Breast epithelium (tissue), 4 donors: ENCODE data around the gene RHBG. TPM values are rescaled to one million over a fixed set of nuclear protein-coding genes. Genes with fewer than 3 reads are reported as not detected.

Experiments used
- DNase-seq, 2 donors: peaks; one replicate each; pipeline ENCODE4 v3.0.0-alpha.2; 2019; ENCODE audit warnings: low spot score in 2 of 2
- H3K27ac ChIP-seq, 2 donors: fragments of 200-600 bp; sonication (generic) in 1 of 2; one replicate each; pipeline ENCODE4 v1.5.1; 2016 to 2019; ENCODE audit warnings: mild to moderate bottlenecking in 1 of 2
- H3K27me3 ChIP-seq, 2 donors: fragments of 200-600 bp; sonication (generic) in 1 of 2; one replicate each; pipeline versions ENCODE4 v1.5.1 to v1.6.0; 2017 to 2019; ENCODE audit warnings: control low read depth in 1 of 2, mild to moderate bottlenecking in 1 of 2
- H3K36me3 ChIP-seq: fragments of 200-600 bp; one replicate; pipeline ENCODE4 v1.5.1; 2019
- H3K4me1 ChIP-seq, 2 donors: fragments of 200-600 bp; sonication (generic); one replicate each; pipeline ENCODE4 v1.5.1; 2016 to 2019; ENCODE audit warnings: control low read depth in 1 of 2
- H3K4me3 ChIP-seq, 3 donors: fragments of 200-600 bp; sonication (generic); 1 replicate in 2 of 3; 2 replicates in 1 of 3; pipeline ENCODE4 v1.5.1; 2016 to 2019; ENCODE audit warnings: mild to moderate bottlenecking in 3 of 3, moderate library complexity in 2 of 3
- H3K9me3 ChIP-seq, 2 donors: fragments of 200-600 bp; sonication (generic) in 1 of 2; one replicate each; pipeline ENCODE4 v1.5.1; 2016 to 2019; ENCODE audit warnings: control low read depth in 1 of 2
- CTCF ChIP-seq, 3 donors: fragments of 450-650 bp; IDR thresholded peaks; one replicate each; pipeline ENCODE4 v1.5.1; 2016 to 2017; ENCODE audit warnings: antibody characterized with exemption in 3 of 3, mild to moderate bottlenecking in 3 of 3, moderate library complexity in 3 of 3
- POLR2A ChIP-seq: fragments of 450-650 bp; IDR thresholded peaks from one replicate; pipeline ENCODE4 v1.6.1; 2016; ENCODE audit warnings: antibody characterized with exemption, mild to moderate bottlenecking, moderate library complexity
- POLR2AphosphoS5 ChIP-seq, 3 donors: sonication (generic); formaldehyde crosslinking; IDR thresholded peaks; one replicate each; pipeline ENCODE4 v1.6.1; 2017; ENCODE audit warnings: antibody characterized with exemption in 3 of 3
- intact Hi-C: fragments of 100-400 bp; cut with DNase I; formaldehyde crosslinking; loops from one replicate; pipeline ENCODE4 v1.15.1; 2023; ENCODE audit warnings: low total_unique reads
- total RNA-seq, 3 donors: library from RNA; depleted of rRNA; stranded (reverse); fragments of >200 nt; gene quantifications; one replicate each; pipeline ENCODE4 v1.1.0, GENCODE V29; 2016

RHBG gene
- total RNA-seq, 3 donors from 2014 or later, result not detected

- Histone ChIP-seq H3K27ac (no peak overlapping the region), H3K4me1 (peaks cover 3 to 5% of the 10 kb centered on the region in 2 donors), H3K36me3 (no peaks in the 10 kb centered on the region), H3K27me3 (peaks cover 6 to 50% of the 10 kb centered on the region in 2 donors), H3K4me3 (no peak overlapping the region), H3K9me3 (no peaks in the 10 kb centered on the region)
- no peak for DNase-seq
- TF ChIP-seq POLR2A (no peak), CTCF (IDR thresholded peaks at IDR 0.05) (no peak), POLR2AphosphoS5 (IDR thresholded peaks at IDR 0.05) (no peak)
- intact Hi-C loops, result no loop called here
Measured at GRCh38 chr1:156425943-156426342, 56.9 kb downstream of the RHBG start.

- Histone ChIP-seq H3K4me3 (no peak overlapping the region), H3K27ac (no peak overlapping the region), H3K9me3 (no peaks in the 10 kb centered on the region), H3K36me3 (no peaks in the 10 kb centered on the region), H3K27me3 (peaks cover 0 to 50% of the 10 kb centered on the region in 2 donors), H3K4me1 (no peaks in the 10 kb centered on the region)
- DNase-seq, result no peak
- intact Hi-C loops, result no loop called here
- TF ChIP-seq CTCF (IDR thresholded peaks at IDR 0.05), result no peak
- no peak for TF ChIP-seq POLR2A
- no peak for TF ChIP-seq POLR2AphosphoS5 (IDR thresholded peaks at IDR 0.05)
Measured at GRCh38 chr1:156427957-156428356, 58.9 kb downstream of the RHBG start.

GRCh38 chr1:156428746-156429288 lies 59.8 kb downstream of the RHBG start:
- Histone ChIP-seq H3K9me3 (no peaks in the 10 kb centered on the region), H3K27ac (no peak overlapping the region), H3K4me3 (no peak overlapping the region), H3K27me3 (peaks cover 0 to 48% of the 10 kb centered on the region in 2 donors), H3K4me1 (no peaks in the 10 kb centered on the region), H3K36me3 (no peaks in the 10 kb centered on the region)
- DNase-seq, result no peak
- TF ChIP-seq CTCF (IDR thresholded peaks at IDR 0.05) (no peak), POLR2A (no peak), POLR2AphosphoS5 (IDR thresholded peaks at IDR 0.05) (no peak)
- intact Hi-C loops, result no loop called here

GRCh38 chr1:156429313-156430060 lies 60.5 kb downstream of the RHBG start:
- Histone ChIP-seq H3K27me3 (peaks cover 0 to 54% of the 10 kb centered on the region in 2 donors), H3K9me3 (no peaks in the 10 kb centered on the region), H3K4me3 (no peak overlapping the region), H3K4me1 (no peaks in the 10 kb centered on the region), H3K36me3 (no peaks in the 10 kb centered on the region), H3K27ac (no peak overlapping the region)
- intact Hi-C loops, result no loop called here
- no peak for DNase-seq
- TF ChIP-seq POLR2AphosphoS5 (IDR thresholded peaks at IDR 0.05) (no peak), CTCF (IDR thresholded peaks at IDR 0.05) (no peak), POLR2A (no peak)

- Histone ChIP-seq H3K27me3 (peaks cover 0 to 62% of the 10 kb centered on the region in 2 donors), H3K4me3 (no peak overlapping the region), H3K27ac (no peak overlapping the region), H3K9me3 (no peaks in the 10 kb centered on the region), H3K4me1 (no peaks in the 10 kb centered on the region), H3K36me3 (no peaks in the 10 kb centered on the region)
- no peak for TF ChIP-seq POLR2A
- TF ChIP-seq POLR2AphosphoS5 (IDR thresholded peaks at IDR 0.05), result no peak
- no peak for TF ChIP-seq CTCF (IDR thresholded peaks at IDR 0.05)
- intact Hi-C loops, result no loop called here
- DNase-seq, result no peak
Measured at GRCh38 chr1:156430303-156430702, 61.3 kb downstream of the RHBG start.
